ENCODE measurements around the gene MSH4. TPM values are rescaled to one million over a fixed set of nuclear protein-coding genes. Genes with fewer than 3 reads are reported as not detected.

Gene MSH4
- total RNA-seq, 1 experiment from 2014 or later = 0.21 TPM

DNA sequence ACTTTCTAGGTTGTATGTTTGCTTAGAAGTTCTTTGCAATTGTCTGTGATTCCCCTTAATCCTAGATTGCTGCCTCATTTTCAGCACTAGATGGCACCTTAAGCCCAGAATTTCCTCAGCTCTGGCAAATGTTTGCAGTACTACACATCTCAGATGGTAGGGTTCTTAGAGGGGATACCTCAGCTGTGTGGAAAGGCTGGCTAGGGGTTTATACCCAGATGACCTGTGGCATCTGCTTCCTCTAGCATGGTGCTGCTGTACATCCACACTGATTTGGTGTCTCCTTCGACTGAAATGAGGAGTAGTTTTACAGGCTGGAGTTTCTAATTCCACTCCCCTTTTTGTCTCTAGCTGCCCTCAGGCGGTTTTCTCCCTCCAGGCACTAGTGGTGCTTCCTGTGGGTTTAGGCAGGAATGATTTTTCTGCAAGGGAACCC lies 112.1 kb downstream of the MSH4 start:
- POLR2A ChIA-PET = interaction anchor here (0.6 kb wide), 1 partner anchor 31 kb away, joined by 3 read pairs; no protein-coding TSS in a partner anchor

DNA sequence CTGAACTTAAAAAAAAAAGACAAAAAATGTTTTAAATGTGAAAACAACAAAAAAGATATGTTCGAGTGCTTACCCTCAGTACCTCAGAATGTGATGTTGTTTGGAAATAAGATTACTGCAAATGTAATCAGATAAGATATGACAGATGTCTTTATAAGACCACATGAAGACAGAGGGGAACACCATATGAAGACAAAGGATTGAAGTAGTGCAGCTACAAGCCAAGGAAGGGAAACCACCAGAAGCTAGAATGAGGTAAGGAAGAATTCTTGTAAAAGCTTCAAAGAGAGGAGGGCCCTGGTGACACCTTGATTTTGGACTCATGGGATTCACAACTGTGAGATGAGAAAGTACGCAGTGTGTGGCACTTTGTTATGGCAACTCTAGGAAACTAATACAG lies 120.2 kb downstream of the MSH4 start:
- no peak for TF ChIP-seq CTCF (IDR thresholded peaks at IDR 0.05; ENCODE audit: unreplicated experiment)
- POLR2A ChIA-PET = interaction anchor here (1.1 kb wide), 1 partner anchor 10 kb away, joined by 4 read pairs; no protein-coding TSS in a partner anchor
- intact Hi-C loops (cut with micrococcal nuclease) = no loop called here
- Mint-ChIP-seq H3K4me1 (ENCODE audit: insufficient read depth, unreplicated experiment) (no peaks in the 10 kb centered on the region), H3K27ac (ENCODE audit: low read depth, unreplicated experiment) (no peak overlapping the region), H3K9me3 (ENCODE audit: unreplicated experiment) (no peaks in the 10 kb centered on the region), H3K4me3 (ENCODE audit: unreplicated experiment) (no peak overlapping the region), H3K27me3 (ENCODE audit: insufficient read depth, unreplicated experiment) (no peaks in the 10 kb centered on the region), H3K36me3 (ENCODE audit: insufficient read depth, unreplicated experiment) (no peaks in the 10 kb centered on the region)
- CTCF ChIA-PET = interaction anchor here (0.6 to 1.3 kb wide), 4 partner anchors 9 to 954 kb away, joined by 3 to 4 read pairs (median 4); no protein-coding TSS in a partner anchor
- no peak for DNase-seq (ENCODE audit: unreplicated experiment)
- no TSS peak for BruUV-seq (replicated peaks)

More for the DNA sequence above, 112.1 kb downstream of the MSH4 start:
- DNase-seq (ENCODE audit: unreplicated experiment) = peak; percentile 72
- peaks cover 6% of the 10 kb centered on the region for H3K9me3 Mint-ChIP-seq (ENCODE audit: unreplicated experiment)
- BruUV-seq (replicated peaks) = no TSS peak
- H3K27me3 Mint-ChIP-seq (ENCODE audit: insufficient read depth, unreplicated experiment) = peaks cover 33% of the 10 kb centered on the region
- H3K36me3 Mint-ChIP-seq (ENCODE audit: insufficient read depth, unreplicated experiment) = no peaks in the 10 kb centered on the region
- H3K4me1 Mint-ChIP-seq (ENCODE audit: insufficient read depth, unreplicated experiment) = no peaks in the 10 kb centered on the region
- peak; percentile 63 for TF ChIP-seq CTCF (IDR thresholded peaks at IDR 0.05; ENCODE audit: unreplicated experiment)
- H3K27ac Mint-ChIP-seq (ENCODE audit: low read depth, unreplicated experiment) = no peak overlapping the region
- intact Hi-C loops (cut with micrococcal nuclease) = loop anchor here (1.0 to 2.0 kb wide), 5 partner anchors 83 to 1234 kb away; no protein-coding TSS in a partner anchor
- CTCF ChIA-PET = interaction anchor here (0.5 to 2.8 kb wide), 51 partner anchors 8 to 1775 kb away, joined by 3 to 30 read pairs (median 4); no protein-coding TSS in a partner anchor
- H3K4me3 Mint-ChIP-seq (ENCODE audit: unreplicated experiment) = no peak overlapping the region

DNA sequence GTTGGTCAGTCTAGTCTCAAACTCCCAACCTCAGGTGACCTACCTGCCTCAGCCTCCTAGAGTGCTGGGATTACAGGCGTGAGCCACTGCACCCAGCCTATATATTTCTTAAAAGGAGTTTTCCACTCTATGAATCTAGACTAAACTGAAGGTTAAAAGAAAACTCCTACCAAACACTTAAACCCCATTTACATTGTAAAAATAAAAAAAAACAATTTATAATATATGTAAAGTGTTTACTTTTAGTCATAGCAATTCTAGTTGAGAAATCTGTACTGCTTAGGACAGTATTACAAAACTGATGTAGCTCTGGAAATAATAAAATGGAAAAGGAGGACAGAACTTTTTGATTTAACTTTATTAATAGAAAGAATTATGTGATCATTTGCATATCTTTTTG lies 126.0 kb downstream of the MSH4 start:
- Mint-ChIP-seq H3K4me3 (ENCODE audit: unreplicated experiment) (no peak overlapping the region), H3K27me3 (ENCODE audit: insufficient read depth, unreplicated experiment) (no peaks in the 10 kb centered on the region), H3K4me1 (ENCODE audit: insufficient read depth, unreplicated experiment) (no peaks in the 10 kb centered on the region), H3K27ac (ENCODE audit: low read depth, unreplicated experiment) (no peak overlapping the region), H3K9me3 (ENCODE audit: unreplicated experiment) (no peaks in the 10 kb centered on the region), H3K36me3 (ENCODE audit: insufficient read depth, unreplicated experiment) (no peaks in the 10 kb centered on the region)
- CTCF ChIA-PET = interaction anchor here (0.6 kb wide), 1 partner anchor 40 kb away, joined by 4 read pairs; no protein-coding TSS in a partner anchor
- POLR2A ChIA-PET = no interaction called here
- no peak for DNase-seq (ENCODE audit: unreplicated experiment)
- TF ChIP-seq CTCF (IDR thresholded peaks at IDR 0.05; ENCODE audit: unreplicated experiment) = no peak
- BruUV-seq (replicated peaks) = no TSS peak
- intact Hi-C loops (cut with micrococcal nuclease) = no loop called here

- H3K36me3 Mint-ChIP-seq (ENCODE audit: insufficient read depth, unreplicated experiment) = no peaks in the 10 kb centered on the region
- no peak within 1 kb of the TSS for H3K4me3 Mint-ChIP-seq (ENCODE audit: unreplicated experiment)
- no TSS peak for BruUV-seq (replicated peaks)
- POLR2A ChIA-PET = no interaction called here
- CTCF ChIA-PET = no interaction called here
- no peak for DNase-seq (ENCODE audit: unreplicated experiment)
- no peaks in the 10 kb centered on the region for H3K9me3 Mint-ChIP-seq (ENCODE audit: unreplicated experiment)
- intact Hi-C loops (cut with micrococcal nuclease) = no loop called here
- H3K4me1 Mint-ChIP-seq (ENCODE audit: insufficient read depth, unreplicated experiment) = peaks cover 5% of the 10 kb centered on the region
- no peak for TF ChIP-seq CTCF (IDR thresholded peaks at IDR 0.05; ENCODE audit: unreplicated experiment)
- no peak within 1 kb of the TSS for H3K27ac Mint-ChIP-seq (ENCODE audit: low read depth, unreplicated experiment)
- H3K27me3 Mint-ChIP-seq (ENCODE audit: insufficient read depth, unreplicated experiment) = peaks cover 14% of the 10 kb centered on the region
These were observed 135.6 kb downstream of the MSH4 start, which contains the start of gene ASB17 for GRCh38 chr1:75932304-75932703. ASB17 (minus strand) TSS chr1:75932404; CDS start chr1:75932291, 113 bp downstream.
